A549 (cell line): ENCODE data around the gene MAN2A2. TPM values are rescaled to one million over a fixed set of nuclear protein-coding genes. Genes with fewer than 3 reads are reported as not detected.

ENCODE experiments used
- ATAC-seq, 2 experiments: fragments of 200-7000 bp in 1 of 2; fragments of >200 bp in 1 of 2; cut with Nextera tagmentation in 1 of 2; cut with Tn5 transposase in 1 of 2; 3 replicates each; pipeline versions ENCODE4 v1.8.0 to v1.9.1; 2018 to 2020; ENCODE audit warnings: mild to moderate bottlenecking in 1 of 2, moderate library complexity in 1 of 2
- CTCF ChIA-PET: fragments of 300-600 bp; sonication (Branson Sonifier 250); formaldehyde crosslinking; extraction: SDS; loops from one replicate; lab custom pipeline; 2021; ENCODE audit warnings: antibody characterized with exemption, inconsistent platforms; lab: Yijun Ruan, JAX
- POLR2A ChIA-PET: fragments of 350-600 bp; formaldehyde crosslinking; extraction: SDS; loops from one replicate; lab custom pipeline; 2021; ENCODE audit warnings: antibody characterized with exemption, inconsistent platforms; lab: Yijun Ruan, JAX
- DNase-seq, 2 experiments: peaks; one replicate each; pipeline versions ENCODE4 v3.0.0 to v3.0.0-alpha.2; 2011 to 2016; ENCODE audit warnings: low read depth in 1 of 2, low spot score in 1 of 2
- FAIRE-seq: peaks from 2 replicates; lab custom pipeline; 2011; peaks lifted over from hg19 to GRCh38; lab: Jason Lieb, UNC
- H3K27ac ChIP-seq, 2 experiments: fragments of >200 bp; sonication (Bioruptor Twin); formaldehyde crosslinking; 3 replicates each; pipeline ENCODE4 v1.5.1; 2016 to 2017
- H3K4me1 ChIP-seq: fragments of >200 bp; sonication (Bioruptor Twin); formaldehyde crosslinking; 3 replicates; pipeline ENCODE4 v1.6.1; 2016
- H3K4me2 ChIP-seq: fragments of >200 bp; sonication (Bioruptor Twin); formaldehyde crosslinking; 3 replicates; pipeline ENCODE4 v1.6.1; 2016
- H3K4me3 ChIP-seq: fragments of >200 bp; sonication (Bioruptor Twin); formaldehyde crosslinking; 3 replicates; pipeline ENCODE4 v1.5.1; 2016
- H3K9me3 ChIP-seq: fragments of >200 bp; sonication (Bioruptor Twin); formaldehyde crosslinking; 3 replicates; pipeline ENCODE4 v1.6.1; 2016
- ESRRA ChIP-seq: fragments of 150-350 bp; IDR thresholded peaks from 2 replicates; pipeline ENCODE4 v1.6.1; 2014; ENCODE audit warnings: mild to moderate bottlenecking, low read length, borderline replicate concordance
- FOXS1 ChIP-seq: fragments of 250-450 bp; sonication (Bioruptor Pico); IDR thresholded peaks from 2 replicates; pipeline ENCODE4 v1.5.0; 2020; ENCODE audit warnings: mild to moderate bottlenecking, moderate library complexity
- HES2 ChIP-seq: fragments of >200 bp; sonication (Bioruptor Twin); formaldehyde crosslinking; IDR thresholded peaks from 2 replicates; pipeline ENCODE4 v1.6.1; 2016
- PHF8 ChIP-seq: fragments of 200-600 bp; sonication (generic); IDR thresholded peaks from 2 replicates; pipeline ENCODE4 v1.6.1; 2016; ENCODE audit warnings: low read depth, mild to moderate bottlenecking, antibody characterized with exemption, moderate library complexity, borderline replicate concordance
- RAD21 ChIP-seq, 2 experiments: fragments of >200 bp in 1 of 2; sonication (Bioruptor Twin) in 1 of 2; formaldehyde crosslinking in 1 of 2; IDR thresholded peaks in 1 of 2; conservative IDR thresholded peaks in 1 of 2; 2 replicates in 1 of 2; 3 replicates in 1 of 2; pipeline ENCODE4 v1.6.1; 2012 to 2018; ENCODE audit warnings: inconsistent platforms in 1 of 2
- RFX5 ChIP-seq: fragments of 450-650 bp; IDR thresholded peaks from 2 replicates; pipeline ENCODE4 v1.7.1; 2014; ENCODE audit warnings: antibody characterized with exemption, mild to moderate bottlenecking, moderate library complexity
- SREBF2 ChIP-seq: fragments of 450-650 bp; IDR thresholded peaks from 2 replicates; pipeline ENCODE4 v1.6.1; 2014; ENCODE audit warnings: mild to moderate bottlenecking, moderate library complexity
- WGBS: methylation state at CpG from one replicate; pipeline ENCODE4 v1.1.6; 2017; ENCODE audit errors: missing lambda C conversion rate; 5-methylcytosine and 5-hydroxymethylcytosine counted together
- polyA plus RNA-seq, 4 experiments: library from polyadenylated mRNA; depleted of rRNA in 3 of 4; stranded (reverse); fragments of >200 nt; fragmentation: RNase III in 1 of 4; extraction: RNeasy Plus Mini Kit Qiagen cat#74134 plus additional on column Dnase treatment in 1 of 4; gene quantifications; 2 replicates in 3 of 4; 3 replicates in 1 of 4; pipeline ENCODE4 v1.2.3, GENCODE V29; 2011 to 2017
- TF ChIP-seq, protein P1 (sequence below): fragments of 250-450 bp; sonication (Bioruptor Pico); IDR thresholded peaks from 2 replicates; pipeline ENCODE4 v1.5.0; 2021; ENCODE audit warnings: mild to moderate bottlenecking, moderate library complexity, borderline replicate concordance
- TF ChIP-seq, protein P2 (sequence below): fragments of >200 bp; sonication (Bioruptor Twin); formaldehyde crosslinking; IDR thresholded peaks from 3 replicates; pipeline ENCODE4 v1.5.1; 2016

Gene MAN2A2
- polyA plus RNA-seq, 2 of the 4 experiments (the other 2 are of a cell fraction): 22.0 to 32.6 TPM

DNA sequence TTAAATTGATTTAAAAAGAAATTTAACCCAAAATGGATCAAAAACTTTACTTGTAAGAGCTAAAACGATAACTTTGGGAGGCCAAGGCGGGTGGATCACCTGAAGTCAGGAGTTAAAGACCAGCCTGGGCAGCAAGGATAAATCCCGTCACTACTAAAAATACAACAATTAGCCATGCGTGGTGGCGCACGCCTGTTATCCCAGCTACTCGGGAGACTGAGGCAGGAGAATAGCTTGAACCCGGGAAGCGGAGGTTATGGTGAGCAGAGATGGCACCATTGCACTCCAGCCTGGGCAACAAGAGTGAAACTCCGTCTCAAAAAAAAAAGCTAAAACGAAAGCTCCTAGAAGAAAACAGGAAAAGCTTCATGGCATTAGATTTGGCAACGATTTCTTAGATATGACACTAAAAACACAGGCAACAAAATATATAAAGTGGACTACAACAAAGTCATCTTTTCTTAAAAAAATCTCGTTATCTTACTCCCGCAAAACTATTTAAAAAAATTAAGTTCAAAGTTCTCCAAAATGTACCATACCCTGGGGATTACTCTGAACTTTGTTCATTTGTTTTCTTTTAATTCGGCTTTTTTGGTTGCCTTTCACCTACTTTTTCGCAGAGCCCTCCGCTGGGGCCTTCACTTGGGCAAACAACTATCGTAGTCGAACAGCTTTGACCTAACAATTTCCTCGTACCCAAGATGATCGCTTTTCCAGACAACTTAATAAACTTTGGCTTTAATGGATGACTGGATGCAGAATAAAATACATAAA lies 26.3 kb downstream of the MAN2A2 start:
- ATAC-seq (no peak), DNase-seq (no peak), FAIRE-seq (no peak)
- Histone ChIP-seq H3K4me1 (peaks cover 23% of the 10 kb centered on the region), H3K9me3 (no peaks in the 10 kb centered on the region), H3K4me2 (peak overlapping the region; percentile 72), H3K27ac (peak overlapping the region; percentile 89 to 93), H3K4me3 (peak overlapping the region; percentile 66)
- 52% methylated on average over 21 of the region's 21 CpGs for WGBS
- TF ChIP-seq PHF8 (peak; percentile 78; the same call in 1 of the 2 replicates), ESRRA (0 out of 2 replicates have a peak, but pooled peaks have one; percentile 7), RFX5 (no peak)
- ChIA-PET CTCF (interaction anchor here (0.9 to 16.4 kb wide), 10 partner anchors 6 to 343 kb away, joined by 3 to 536 read pairs (median 46); partner anchors contain the start of genes FES, MAN2A2 and RCCD1), POLR2A (interaction anchor here (0.6 to 1.4 kb wide), 3 partner anchors 25 to 27 kb away, joined by 3 to 5 read pairs (median 5); partner anchors contain the start of genes MAN2A2 and RCCD1)

DNA sequence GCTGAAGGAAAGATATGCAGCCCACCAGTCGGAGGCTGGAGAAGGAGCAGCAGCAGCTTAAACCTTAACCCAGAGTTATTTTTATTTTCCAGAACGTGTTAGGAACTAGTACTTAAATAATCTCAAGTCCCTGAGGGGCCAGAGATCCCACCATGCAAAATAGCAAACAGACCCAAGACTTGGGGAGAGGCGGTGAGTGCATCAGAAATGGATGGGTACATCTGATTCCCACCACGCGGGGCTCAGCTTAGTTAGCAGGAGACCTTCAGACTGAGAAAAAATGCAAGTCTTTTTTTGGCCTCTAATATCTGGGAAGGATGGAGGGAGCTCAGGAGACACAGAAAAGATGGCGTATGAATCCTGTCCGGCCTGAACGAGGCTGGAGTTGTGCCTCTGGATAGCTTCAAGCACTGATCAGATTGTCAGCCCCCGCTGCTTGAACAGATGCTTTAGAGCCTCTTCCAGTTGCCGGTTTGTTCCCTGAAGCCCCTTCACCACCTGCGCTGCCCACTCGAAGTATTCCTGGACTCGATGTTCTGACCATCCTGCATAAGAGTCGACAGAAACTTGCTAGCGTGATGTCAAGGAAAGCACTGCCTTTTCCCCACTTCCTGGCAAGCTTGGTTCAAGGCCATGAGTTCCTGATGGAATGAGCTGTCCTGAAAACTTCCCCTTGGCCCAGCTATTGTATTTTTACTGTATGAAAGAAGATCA lies 27.9 kb downstream of the MAN2A2 start:
- ChIA-PET CTCF (interaction anchor here (0.5 to 16.4 kb wide), 41 partner anchors 8 to 780 kb away, joined by 3 to 536 read pairs (median 5); partner anchors contain the start of genes FES, MAN2A2, PRC1 and RCCD1), POLR2A (interaction anchor here (0.5 to 2.8 kb wide), 9 partner anchors 23 to 681 kb away, joined by 3 to 20 read pairs (median 3); partner anchors contain the start of genes MAN2A2 and RCCD1)
- Histone ChIP-seq H3K4me2 (peak overlapping the region; percentile 72), H3K27ac (peak overlapping the region; percentile 89 to 93), H3K9me3 (no peaks in the 10 kb centered on the region), H3K4me3 (peak overlapping the region; percentile 69), H3K4me1 (peaks cover 28% of the 10 kb centered on the region)
- ATAC-seq (no peak), FAIRE-seq (no peak), DNase-seq (no peak)
- TF ChIP-seq, protein P1, sequence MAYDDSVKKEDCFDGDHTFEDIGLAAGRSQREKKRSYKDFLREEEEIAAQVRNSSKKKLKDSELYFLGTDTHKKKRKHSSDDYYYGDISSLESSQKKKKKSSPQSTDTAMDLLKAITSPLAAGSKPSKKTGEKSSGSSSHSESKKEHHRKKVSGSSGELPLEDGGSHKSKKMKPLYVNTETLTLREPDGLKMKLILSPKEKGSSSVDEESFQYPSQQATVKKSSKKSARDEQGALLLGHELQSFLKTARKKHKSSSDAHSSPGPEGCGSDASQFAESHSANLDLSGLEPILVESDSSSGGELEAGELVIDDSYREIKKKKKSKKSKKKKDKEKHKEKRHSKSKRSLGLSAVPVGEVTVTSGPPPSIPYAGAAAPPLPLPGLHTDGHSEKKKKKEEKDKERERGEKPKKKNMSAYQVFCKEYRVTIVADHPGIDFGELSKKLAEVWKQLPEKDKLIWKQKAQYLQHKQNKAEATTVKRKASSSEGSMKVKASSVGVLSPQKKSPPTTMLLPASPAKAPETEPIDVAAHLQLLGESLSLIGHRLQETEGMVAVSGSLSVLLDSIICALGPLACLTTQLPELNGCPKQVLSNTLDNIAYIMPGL (CRISPR knock-in tag): no peak
- no peak for TF ChIP-seq FOXS1 (CRISPR knock-in tag)
- no peak for TF ChIP-seq HES2
- TF ChIP-seq, protein P2, sequence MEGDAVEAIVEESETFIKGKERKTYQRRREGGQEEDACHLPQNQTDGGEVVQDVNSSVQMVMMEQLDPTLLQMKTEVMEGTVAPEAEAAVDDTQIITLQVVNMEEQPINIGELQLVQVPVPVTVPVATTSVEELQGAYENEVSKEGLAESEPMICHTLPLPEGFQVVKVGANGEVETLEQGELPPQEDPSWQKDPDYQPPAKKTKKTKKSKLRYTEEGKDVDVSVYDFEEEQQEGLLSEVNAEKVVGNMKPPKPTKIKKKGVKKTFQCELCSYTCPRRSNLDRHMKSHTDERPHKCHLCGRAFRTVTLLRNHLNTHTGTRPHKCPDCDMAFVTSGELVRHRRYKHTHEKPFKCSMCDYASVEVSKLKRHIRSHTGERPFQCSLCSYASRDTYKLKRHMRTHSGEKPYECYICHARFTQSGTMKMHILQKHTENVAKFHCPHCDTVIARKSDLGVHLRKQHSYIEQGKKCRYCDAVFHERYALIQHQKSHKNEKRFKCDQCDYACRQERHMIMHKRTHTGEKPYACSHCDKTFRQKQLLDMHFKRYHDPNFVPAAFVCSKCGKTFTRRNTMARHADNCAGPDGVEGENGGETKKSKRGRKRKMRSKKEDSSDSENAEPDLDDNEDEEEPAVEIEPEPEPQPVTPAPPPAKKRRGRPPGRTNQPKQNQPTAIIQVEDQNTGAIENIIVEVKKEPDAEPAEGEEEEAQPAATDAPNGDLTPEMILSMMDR: no peak
- TF ChIP-seq RFX5: no peak
- no peak for TF ChIP-seq SREBF2
- WGBS: 85% methylated on average over 15 of the region's 15 CpGs

DNA sequence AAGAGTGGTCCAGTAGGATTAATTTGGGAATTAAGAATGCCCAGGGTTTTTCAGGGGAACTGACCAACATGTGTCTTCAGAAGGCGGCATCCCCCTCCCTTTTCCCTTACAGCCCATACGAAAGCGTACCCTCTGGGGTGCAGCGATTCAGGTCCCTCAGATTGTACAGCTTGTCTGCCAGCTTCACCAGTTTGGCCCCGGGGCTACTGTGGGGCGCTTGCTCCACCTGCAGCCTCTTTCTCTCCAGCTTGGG lies 28.4 kb downstream of the MAN2A2 start:
- DNase-seq: no peak
- no peak; a peak in 3 of 5 replicates for TF ChIP-seq RAD21 (conservative IDR thresholded peaks at IDR 0.05 in 1 of 2, IDR thresholded peaks at IDR 0.05 in 1 of 2)
- POLR2A ChIA-PET: interaction anchor here (0.5 to 2.8 kb wide), 7 partner anchors 23 to 312 kb away, joined by 3 to 20 read pairs (median 4); partner anchors contain the start of genes MAN2A2 and RCCD1
- CTCF ChIA-PET: interaction anchor here (0.5 to 16.4 kb wide), 50 partner anchors 8 to 781 kb away, joined by 3 to 536 read pairs (median 4); partner anchors contain the start of genes FES, MAN2A2, PRC1 and RCCD1
- no peak for FAIRE-seq
- Histone ChIP-seq H3K4me3 (peak overlapping the region; percentile 69), H3K4me2 (peak overlapping the region; percentile 72), H3K4me1 (peaks cover 33% of the 10 kb centered on the region), H3K9me3 (no peaks in the 10 kb centered on the region), H3K27ac (peak overlapping the region; percentile 84 to 93)
- ATAC-seq: no peak
- 20% methylated on average over 6 of the region's 6 CpGs for WGBS
